ENCODE data around the gene PELI1.
"Not testable (repeated sequence)": the region's sequence is repeated elsewhere in the genome, so short reads cannot be mapped to it uniquely, and the experiment has no call there.

Gene PELI1

GRCh38 chr2:64104933-64105332, 39.3 kb downstream of the PELI1 start (continued):
- TF ChIP-seq CSRNP3 (CRISPR knock-in tag; IDR thresholded peaks at IDR 0.05): 0 out of 2 replicates have a peak, but pooled peaks have one; percentile 27

- not testable (repeated sequence) for ATAC-seq
Measured at GRCh38 chr2:64102736-64103135, 41.5 kb downstream of the PELI1 start.

- TF ChIP-seq ISL1 (CRISPR knock-in tag; IDR thresholded peaks at IDR 0.05) (peak; percentile 61), TOX (CRISPR knock-in tag; IDR thresholded peaks at IDR 0.05; ENCODE audit: borderline replicate concordance) (no peak), ZNF70 (CRISPR knock-in tag; IDR thresholded peaks at IDR 0.05) (peak; percentile 42; the same call in 1 of the 2 replicates), OSR1 (CRISPR knock-in tag; IDR thresholded peaks at IDR 0.05) (no peak), GLIS3 (CRISPR knock-in tag; IDR thresholded peaks at IDR 0.05) (no peak)
- no peak; the same call in 2 of the 3 replicates for ATAC-seq
Measured at GRCh38 chr2:64101141-64101591, 43.1 kb downstream of the PELI1 start.

- ATAC-seq: not testable (repeated sequence)
Measured at GRCh38 chr2:64100584-64100983, 43.6 kb downstream of the PELI1 start.

GRCh38 chr2:64094663-64095382, 49.4 kb downstream of the PELI1 start:
- TF ChIP-seq TOX (CRISPR knock-in tag; IDR thresholded peaks at IDR 0.05; ENCODE audit: borderline replicate concordance): no peak
- ATAC-seq: no peak

- ATAC-seq: no peak
- TF ChIP-seq TSHZ2 (CRISPR knock-in tag; IDR thresholded peaks at IDR 0.05): no peak
- no peak for TF ChIP-seq CSRNP3 (CRISPR knock-in tag; IDR thresholded peaks at IDR 0.05)
- no peak for TF ChIP-seq ZFP30 (CRISPR knock-in tag; IDR thresholded peaks at IDR 0.05)
- TF ChIP-seq PPARA (CRISPR knock-in tag; IDR thresholded peaks at IDR 0.05; ENCODE audit: borderline replicate concordance): no peak
- TF ChIP-seq ZFP3 (CRISPR knock-in tag; IDR thresholded peaks at IDR 0.05): no peak
- no peak for TF ChIP-seq TCF4 (CRISPR knock-in tag; IDR thresholded peaks at IDR 0.05; ENCODE audit: borderline replicate concordance)
- TF ChIP-seq ZNF70 (CRISPR knock-in tag; IDR thresholded peaks at IDR 0.05): no peak
- no peak for TF ChIP-seq OSR1 (CRISPR knock-in tag; IDR thresholded peaks at IDR 0.05)
- TF ChIP-seq TOX (CRISPR knock-in tag; IDR thresholded peaks at IDR 0.05; ENCODE audit: borderline replicate concordance): no peak
- TF ChIP-seq CREB5 (CRISPR knock-in tag; IDR thresholded peaks at IDR 0.05; ENCODE audit: low read depth): no peak
- TF ChIP-seq ARNTL (CRISPR knock-in tag; IDR thresholded peaks at IDR 0.05; ENCODE audit: borderline replicate concordance, low read depth): no peak
- TF ChIP-seq RARB (CRISPR knock-in tag; IDR thresholded peaks at IDR 0.05): no peak
- no peak for TF ChIP-seq ZNF8 (CRISPR knock-in tag; IDR thresholded peaks at IDR 0.05)
- TF ChIP-seq POU6F1 (CRISPR knock-in tag; IDR thresholded peaks at IDR 0.05; ENCODE audit: borderline replicate concordance, low read depth): no peak
- TF ChIP-seq CSDC2 (CRISPR knock-in tag; IDR thresholded peaks at IDR 0.05): no peak
- TF ChIP-seq SNAI2 (CRISPR knock-in tag; IDR thresholded peaks at IDR 0.05): no peak
- no peak for TF ChIP-seq BACH2 (CRISPR knock-in tag; IDR thresholded peaks at IDR 0.05; ENCODE audit: borderline replicate concordance)
- no peak for TF ChIP-seq PATZ1 (CRISPR knock-in tag; IDR thresholded peaks at IDR 0.05; ENCODE audit: borderline replicate concordance)
Measured at GRCh38 chr2:64093341-64093740, 50.9 kb downstream of the PELI1 start.

Data from SK-N-SH treated with all-trans-retinoic acid at 6 μM for 48 hours (cell line).